BLaER1 treated with 17β-estradiol and CSF1 and Interleukin-3, amounts not matched to agents 10 nM and 100 nM (cell line): ENCODE measurements around the gene VARS1.

Experiments
- H3K27ac ChIP-seq, 11 experiments: shearing (Covaris generic); formaldehyde crosslinking; 2 replicates each; pipeline ENCODE4 v1.8.1; 2022
- H3K27me3 ChIP-seq, 11 experiments: shearing (Covaris generic); formaldehyde crosslinking; 2 replicates each; pipeline ENCODE4 v1.8.1; 2022
- H3K36me3 ChIP-seq, 11 experiments: shearing (Covaris generic); formaldehyde crosslinking; 2 replicates each; pipeline ENCODE4 v1.8.1; 2022
- H3K4me1 ChIP-seq, 10 experiments: shearing (Covaris generic); formaldehyde crosslinking; 2 replicates each; pipeline ENCODE4 v1.8.1; 2022
- H3K4me2 ChIP-seq, 11 experiments: shearing (Covaris generic); formaldehyde crosslinking; 2 replicates each; pipeline ENCODE4 v1.8.1; 2022
- H3K4me3 ChIP-seq, 10 experiments: shearing (Covaris generic); formaldehyde crosslinking; 2 replicates each; pipeline ENCODE4 v1.8.1; 2022
- H3K9ac ChIP-seq, 11 experiments: shearing (Covaris generic); formaldehyde crosslinking; 2 replicates each; pipeline ENCODE4 v1.8.1; 2022
- H3K9me3 ChIP-seq, 11 experiments: shearing (Covaris generic); formaldehyde crosslinking; replicated peaks in 1 of 11; 2 replicates each; pipeline ENCODE4 v1.8.1; 2022
- H4K20me1 ChIP-seq, 11 experiments: shearing (Covaris generic); formaldehyde crosslinking; 2 replicates each; pipeline ENCODE4 v1.8.1; 2022
- Cebpa-rat ChIP-seq, 11 experiments: shearing (Covaris generic); IDR thresholded peaks; 2 replicates each; pipeline ENCODE4 v1.8.1; 2022

VARS1 gene

DNA sequence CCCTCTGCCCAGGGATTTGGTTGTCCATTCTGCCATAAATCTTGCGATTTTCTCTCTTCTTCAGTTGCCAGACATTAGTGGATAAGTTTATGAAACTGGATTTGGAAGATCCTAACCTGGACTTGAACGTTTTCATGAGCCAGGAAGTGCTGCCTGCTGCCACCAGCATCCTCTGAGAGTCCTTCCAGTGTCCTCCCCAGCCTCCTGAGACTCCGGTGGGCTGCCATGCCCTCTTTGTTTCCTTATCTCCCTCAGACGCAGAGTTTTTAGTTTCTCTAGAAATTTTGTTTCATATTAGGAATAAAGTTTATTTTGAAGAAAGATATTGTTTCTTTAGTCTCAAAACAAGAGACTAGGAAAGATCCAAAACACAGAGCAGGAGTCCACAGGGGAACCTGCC, 33.2 kb downstream of the VARS1 start, which contains the start of gene SAPCD1:
TSS of gene SAPCD1 (plus strand) at position 301 of the 400 bp plus-strand sequence. CDS start 399 bp downstream, outside the sequence.
- H3K4me3 ChIP-seq: no peak within 1 kb of the TSS
- H4K20me1 ChIP-seq: no peaks in the 10 kb centered on the region
- peaks cover 7 to 81% (median 66%) of the 10 kb centered on the region in 11 experiments; a peak in 20 of 22 replicates for H3K36me3 ChIP-seq
- peak within 1 kb of the TSS in 4 of 11 experiments; percentile 13 to 42 (median 22); a peak in 4 of 22 replicates for H3K27ac ChIP-seq
- H3K27me3 ChIP-seq: no peaks in the 10 kb centered on the region
- peak within 1 kb of the TSS in 10 of 11 experiments; percentile 7 to 62 (median 27); a peak in 14 of 22 replicates for H3K4me2 ChIP-seq
- peaks cover 4 to 30% (median 24%) of the 10 kb centered on the region in 10 experiments for H3K4me1 ChIP-seq
- TF ChIP-seq Cebpa-rat (IDR thresholded peaks at IDR 0.05): no peak
- H3K9me3 ChIP-seq: no peaks in the 10 kb centered on the region
- H3K9ac ChIP-seq: peak within 1 kb of the TSS in 4 of 11 experiments; percentile 0 to 50 (median 20); a peak in 4 of 22 replicates

DNA sequence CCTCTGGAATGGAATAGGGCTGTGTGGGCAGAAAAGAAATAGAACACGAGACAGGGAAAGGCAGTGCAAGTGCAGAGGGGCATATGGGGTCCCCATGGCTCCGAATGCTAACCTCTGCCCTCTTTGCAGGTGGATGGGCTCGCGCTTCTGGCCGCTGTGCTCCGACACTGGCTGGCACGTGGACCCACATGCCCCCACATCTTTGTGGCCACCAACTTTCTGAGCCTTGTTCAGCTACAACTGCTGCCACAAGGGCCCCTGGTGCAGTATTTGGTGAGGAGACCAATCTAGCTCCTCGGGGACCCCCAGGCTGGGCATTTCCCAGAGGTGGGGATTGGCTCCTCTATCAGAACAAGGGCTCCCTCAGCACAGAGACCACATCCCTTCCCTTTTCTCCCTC, 34.2 kb downstream of the VARS1 start:
- H3K27me3 ChIP-seq: no peaks in the 10 kb centered on the region
- H3K27ac ChIP-seq: no peak overlapping the region; a peak in 1 of 22 replicates
- no peak overlapping the region for H3K4me3 ChIP-seq
- no peak for TF ChIP-seq Cebpa-rat (IDR thresholded peaks at IDR 0.05)
- no peak overlapping the region for H3K9ac ChIP-seq
- peaks cover 0 to 30% (median 22%) of the 10 kb centered on the region in 10 experiments; a peak in 17 of 20 replicates for H3K4me1 ChIP-seq
- peak overlapping the region in 4 of 11 experiments; percentile 3 to 17 (median 8); a peak in 5 of 22 replicates for H3K4me2 ChIP-seq
- peaks cover 7 to 81% (median 66%) of the 10 kb centered on the region in 11 experiments; a peak in 20 of 22 replicates for H3K36me3 ChIP-seq
- H4K20me1 ChIP-seq: no peaks in the 10 kb centered on the region
- H3K9me3 ChIP-seq: no peaks in the 10 kb centered on the region

DNA sequence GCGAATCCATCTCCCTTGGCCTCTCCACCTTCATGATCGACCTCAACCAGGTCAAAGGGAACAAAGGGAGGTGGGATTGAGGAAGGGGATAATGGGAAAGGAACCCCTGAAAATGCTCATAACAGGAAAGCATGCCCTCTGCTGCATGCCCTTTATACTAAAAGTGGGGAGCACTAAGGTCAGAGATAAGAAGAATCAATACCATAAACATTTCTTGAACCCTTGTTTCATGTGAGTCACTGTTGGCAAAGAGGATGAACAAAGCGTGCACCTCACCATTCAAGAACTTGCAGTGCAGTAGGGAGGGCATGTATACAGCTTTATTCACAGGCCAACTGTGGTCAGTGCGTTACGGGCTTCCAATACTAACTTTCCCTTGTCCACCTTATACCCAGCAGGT, 34.8 kb downstream of the VARS1 start:
- H4K20me1 ChIP-seq: no peaks in the 10 kb centered on the region
- no peak for TF ChIP-seq Cebpa-rat (IDR thresholded peaks at IDR 0.05)

DNA sequence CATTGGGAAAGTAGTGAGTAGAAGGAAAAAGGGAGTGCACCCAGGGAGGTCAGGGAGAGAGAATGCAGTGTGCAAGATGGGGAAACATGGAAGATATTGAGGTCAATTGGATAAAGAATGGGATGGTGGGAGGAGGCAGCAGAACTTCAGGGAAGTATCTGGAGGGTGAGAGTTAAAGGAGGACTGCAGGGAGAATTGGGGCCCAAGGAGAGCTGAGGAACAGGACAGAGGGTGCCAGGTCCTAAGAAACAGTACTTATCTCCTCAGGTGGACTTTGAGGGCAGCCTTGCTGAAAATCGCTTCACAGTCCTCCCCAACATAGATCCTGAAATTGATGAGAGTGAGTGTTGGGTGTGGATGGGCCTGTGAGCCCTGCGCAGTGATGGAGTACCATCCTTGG, 37.3 kb downstream of the VARS1 start:
- Histone ChIP-seq H3K4me3 (no peak overlapping the region), H3K9me3 (no peaks in the 10 kb centered on the region), H4K20me1 (no peaks in the 10 kb centered on the region), H3K4me2 (no peak overlapping the region), H3K36me3 (peaks cover 7 to 61% (median 54%) of the 10 kb centered on the region in 11 experiments; a peak in 20 of 22 replicates), H3K4me1 (peaks cover 0 to 23% (median 20%) of the 10 kb centered on the region in 10 experiments; a peak in 17 of 20 replicates), H3K27me3 (no peaks in the 10 kb centered on the region), H3K9ac (no peak overlapping the region), H3K27ac (no peak overlapping the region)
- no peak for TF ChIP-seq Cebpa-rat (IDR thresholded peaks at IDR 0.05)

More for the DNA sequence above, 34.8 kb downstream of the VARS1 start:
- Histone ChIP-seq H3K4me1 (peaks cover 0 to 30% (median 22%) of the 10 kb centered on the region in 10 experiments; a peak in 17 of 20 replicates), H3K27ac (no peak overlapping the region), H3K27me3 (no peaks in the 10 kb centered on the region), H3K9ac (no peak overlapping the region), H3K4me3 (no peak overlapping the region), H3K9me3 (no peaks in the 10 kb centered on the region), H3K36me3 (peaks cover 7 to 79% (median 66%) of the 10 kb centered on the region in 11 experiments; a peak in 20 of 22 replicates), H3K4me2 (no peak overlapping the region)

DNA sequence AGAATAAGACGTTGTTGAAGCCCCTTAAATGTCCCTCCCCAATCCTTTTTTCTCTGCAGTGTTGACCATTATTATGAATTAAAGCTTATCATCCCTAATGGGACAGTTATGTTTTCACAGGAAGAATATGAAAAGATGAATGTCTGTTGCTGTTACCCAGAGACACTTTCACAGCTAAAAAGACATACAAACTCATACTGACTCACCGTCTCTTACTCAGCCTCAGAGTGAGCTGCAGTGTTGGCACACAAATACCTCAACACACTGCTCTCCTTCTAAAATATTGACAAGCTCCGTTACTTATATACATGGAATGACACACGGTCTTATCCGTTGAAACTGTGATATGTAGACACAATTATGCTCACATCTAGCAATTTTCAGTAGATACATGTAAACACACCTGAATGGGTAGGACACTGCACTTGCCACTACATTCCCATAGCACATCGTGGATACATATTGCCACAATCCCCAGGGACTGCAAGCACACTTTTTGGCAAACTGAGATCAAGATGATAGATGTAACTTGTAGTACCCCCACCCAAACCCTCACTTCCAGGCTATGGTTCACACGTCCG, 42.7 kb downstream of the VARS1 start:
- Histone ChIP-seq H3K27me3 (no peaks in the 10 kb centered on the region), H3K4me3 (no peak overlapping the region), H3K4me1 (no peaks in the 10 kb centered on the region), H3K4me2 (no peak overlapping the region), H3K9ac (no peak overlapping the region), H3K9me3 (no peaks in the 10 kb centered on the region), H3K36me3 (peaks cover 0 to 43% (median 25%) of the 10 kb centered on the region in 11 experiments; a peak in 18 of 22 replicates), H4K20me1 (no peaks in the 10 kb centered on the region), H3K27ac (no peak overlapping the region)
- TF ChIP-seq Cebpa-rat (IDR thresholded peaks at IDR 0.05): no peak

DNA sequence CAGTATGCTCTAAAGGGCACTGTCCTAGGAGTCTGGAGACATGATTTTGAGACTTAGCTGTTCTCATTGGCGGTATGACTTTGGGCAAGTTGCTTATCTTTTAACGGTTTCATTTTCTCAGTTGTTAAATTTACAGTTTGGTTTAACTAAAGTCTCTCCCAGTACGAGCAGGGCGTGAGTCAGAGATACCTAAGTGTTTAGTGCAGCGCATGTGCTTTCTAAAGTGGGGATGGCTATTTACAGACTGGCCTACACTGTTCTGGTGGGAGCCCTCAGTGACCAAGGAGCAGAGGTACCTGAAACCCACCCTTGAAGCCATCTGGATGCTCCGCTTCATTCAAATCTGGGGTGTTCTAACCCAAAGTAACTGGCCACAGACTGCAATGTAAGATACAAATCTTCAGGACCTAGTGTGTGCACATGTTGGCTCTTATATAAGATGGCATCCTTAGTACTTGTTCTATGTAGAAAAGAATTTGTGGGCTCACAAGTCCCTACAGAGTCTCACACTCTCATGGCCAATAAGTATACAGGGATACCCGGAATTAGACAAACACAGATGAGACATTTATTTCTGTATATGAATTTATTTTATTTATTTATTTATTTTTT, 45.0 kb downstream of the VARS1 start:
- H3K9ac ChIP-seq: no peak overlapping the region
- H3K4me2 ChIP-seq: no peak overlapping the region
- H3K4me1 ChIP-seq: peaks cover 0 to 3% (median 0%) of the 10 kb centered on the region in 10 experiments; a peak in 1 of 20 replicates
- H3K36me3 ChIP-seq: peaks cover 8 to 64% (median 37%) of the 10 kb centered on the region in 11 experiments; a peak in 18 of 22 replicates
- H3K4me3 ChIP-seq: no peak overlapping the region
- no peaks in the 10 kb centered on the region for H3K9me3 ChIP-seq
- TF ChIP-seq Cebpa-rat (IDR thresholded peaks at IDR 0.05): no peak
- no peaks in the 10 kb centered on the region for H4K20me1 ChIP-seq
- no peak overlapping the region for H3K27ac ChIP-seq
- H3K27me3 ChIP-seq: no peaks in the 10 kb centered on the region

DNA sequence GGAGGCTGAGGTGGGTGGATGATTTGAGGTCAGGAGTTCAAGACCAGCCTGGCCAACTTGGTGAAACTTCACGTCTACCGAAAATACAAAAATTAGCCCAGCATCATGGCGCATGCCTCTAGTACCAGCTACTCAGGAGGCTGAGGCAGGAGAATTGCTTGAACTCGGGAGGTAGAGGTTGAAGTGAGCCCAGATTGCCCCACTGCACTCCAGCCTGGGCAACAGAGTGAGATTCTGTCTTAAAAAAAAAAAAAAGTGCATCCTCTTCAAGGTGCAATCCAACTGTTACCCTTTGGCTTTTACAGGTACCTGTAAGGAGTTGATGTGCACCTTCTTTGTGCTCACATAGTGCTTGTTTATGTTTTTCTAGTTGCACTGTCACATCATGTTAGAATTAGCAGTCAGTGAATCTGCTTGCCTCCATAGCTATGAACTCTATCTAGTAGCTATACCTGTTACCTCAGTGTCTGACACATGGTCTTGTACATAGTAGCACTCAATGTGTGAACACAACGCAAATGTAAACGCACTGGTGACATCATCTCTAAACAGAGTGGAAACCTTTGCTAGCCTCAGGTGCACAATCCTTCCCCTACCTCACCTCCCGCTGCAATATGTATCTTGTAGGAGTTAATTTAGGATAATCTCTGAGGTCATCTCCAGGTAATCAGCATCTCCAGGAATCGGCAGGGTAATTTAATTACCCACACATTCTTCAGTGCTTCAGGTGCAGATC, 46.1 kb downstream of the VARS1 start:
- Histone ChIP-seq H3K9me3 (no peaks in the 10 kb centered on the region), H3K4me1 (peaks cover 4 to 13% (median 9%) of the 10 kb centered on the region in 10 experiments), H3K9ac (no peak overlapping the region), H3K4me2 (no peak overlapping the region), H3K36me3 (peaks cover 8 to 66% (median 37%) of the 10 kb centered on the region in 11 experiments; a peak in 18 of 22 replicates), H3K27me3 (no peaks in the 10 kb centered on the region), H4K20me1 (no peaks in the 10 kb centered on the region), H3K4me3 (no peak overlapping the region), H3K27ac (no peak overlapping the region)
- TF ChIP-seq Cebpa-rat (IDR thresholded peaks at IDR 0.05): no peak
